K562 (cell line): Measurements from ENCODE around the gene GRXCR1. TPM values are rescaled to one million over a fixed set of nuclear protein-coding genes. Genes with fewer than 3 reads are reported as not detected.

ENCODE experiments used
- ATAC-seq: fragments of 200-7000 bp; cut with Tn5 transposase; 3 replicates; pipeline ENCODE4 v1.9.1; 2020; ENCODE audit warnings: moderate library complexity
- BruUV-seq: library from RNA; stranded (reverse); fragments of 400-500 nt; replicated peaks from 2 replicates; lab custom pipeline; 2021; lab: Mats Ljungman, UMichigan
- CTCF ChIA-PET: fragments of 300-600 bp; formaldehyde crosslinking; extraction: SDS; loops from one replicate; lab custom pipeline; 2021; ENCODE audit warnings: low intra/inter-chr PET ratio; lab: Yijun Ruan, JAX
- POLR2A ChIA-PET: fragments of 300-600, 350-650 bp; sonication (Branson Sonifier 250); formaldehyde crosslinking; extraction: SDS; loops from one replicate; lab custom pipeline; 2021; ENCODE audit warnings: antibody characterized with exemption, inconsistent platforms; lab: Yijun Ruan, JAX
- DNase-seq, 4 experiments: peaks; one replicate each; pipeline versions ENCODE4 v3.0.0 to v3.0.0-alpha.2; 2011 to 2018; ENCODE audit warnings: low spot score in 3 of 4, mixed read lengths in 3 of 4; ENCODE audit errors: extremely low read depth in 1 of 4
- FAIRE-seq: peaks from 2 replicates; lab custom pipeline; 2011; peaks lifted over from hg19 to GRCh38; lab: Jason Lieb, UNC
- H2AFZ ChIP-seq: 2 replicates; pipeline ENCODE4 v1.6.0; 2011; ENCODE audit warnings: low read depth, low read length, control low read depth, inconsistent platforms
- H3K27ac ChIP-seq: fragments of 200-600 bp; 3 replicates; pipeline ENCODE4 v1.8.0; 2011; ENCODE audit warnings: low read depth, mild to moderate bottlenecking, control low read depth, inconsistent platforms, low read length, moderate library complexity, mixed read lengths; ENCODE audit errors: extremely low read depth
- H3K27me3 ChIP-seq, 2 experiments: fragments of 300-600 bp in 1 of 2; 2 replicates in 1 of 2; 3 replicates in 1 of 2; pipeline versions ENCODE4 v1.6.0 to v1.8.0; 2011; ENCODE audit warnings: inconsistent platforms in 2 of 2, low read length in 2 of 2, mild to moderate bottlenecking in 1 of 2, mixed read lengths in 1 of 2, moderate library complexity in 1 of 2; ENCODE audit not compliant: control insufficient read depth in 2 of 2, insufficient read depth in 2 of 2
- H3K36me3 ChIP-seq: fragments of 300-600 bp; 3 replicates; pipeline ENCODE4 v1.8.0; 2011; ENCODE audit warnings: mild to moderate bottlenecking, low read length, inconsistent platforms; ENCODE audit not compliant: control insufficient read depth, insufficient read depth
- H3K4me1 ChIP-seq, 2 experiments: fragments of 200-600 bp in 1 of 2; replicated peaks in 1 of 2; 2 replicates in 1 of 2; 3 replicates in 1 of 2; pipeline versions ENCODE4 v1.5.1 to v1.8.0; 2011; ENCODE audit warnings: inconsistent platforms in 2 of 2, low read length in 2 of 2, mild to moderate bottlenecking in 1 of 2, mixed read lengths in 1 of 2, moderate library complexity in 1 of 2; ENCODE audit not compliant: control insufficient read depth in 2 of 2, insufficient read depth in 2 of 2
- H3K4me2 ChIP-seq: 2 replicates; pipeline ENCODE4 v1.6.1; 2011; ENCODE audit warnings: low read length, control low read depth, inconsistent platforms, mixed read lengths; ENCODE audit not compliant: insufficient read depth
- H3K4me3 ChIP-seq: fragments of 200-600 bp; sonication (generic), shearing (Covaris generic); 2 replicates; pipeline ENCODE4 v1.5.1; 2016; ENCODE audit warnings: control low read depth, inconsistent platforms
- H3K79me2 ChIP-seq: fragments of 200-600 bp; 3 replicates; pipeline ENCODE4 v1.8.0; 2011; ENCODE audit warnings: low read length, inconsistent platforms; ENCODE audit not compliant: control insufficient read depth, insufficient read depth
- H3K9ac ChIP-seq, 2 experiments: 2 replicates each; pipeline versions ENCODE4 v1.6.0 to v1.6.1; 2011; ENCODE audit warnings: low read depth in 2 of 2, low read length in 2 of 2, control low read depth in 1 of 2, inconsistent platforms in 1 of 2, mild to moderate bottlenecking in 1 of 2, mixed read lengths in 1 of 2; ENCODE audit not compliant: insufficient read depth in 1 of 2
- H3K9me1 ChIP-seq: one replicate; pipeline ENCODE4 v1.6.0; 2011; ENCODE audit warnings: inconsistent platforms, mild to moderate bottlenecking, low read length, moderate library complexity; ENCODE audit not compliant: control insufficient read depth, insufficient read depth
- H3K9me3 ChIP-seq: replicated peaks from 2 replicates; pipeline ENCODE4 v1.5.1; 2011; ENCODE audit warnings: low read depth, low read length, inconsistent platforms; ENCODE audit not compliant: control insufficient read depth, insufficient read depth
- H4K20me1 ChIP-seq: replicated peaks from 2 replicates; pipeline ENCODE4 v1.6.1; 2011; ENCODE audit warnings: low read length, inconsistent platforms, mixed read lengths; ENCODE audit not compliant: control insufficient read depth, insufficient read depth
- BHLHE40 ChIP-seq: IDR thresholded peaks from 2 replicates; pipeline ENCODE4 v1.6.1; 2011; ENCODE audit warnings: low read length, improper control_type of control experiment
- CHD1 ChIP-seq: fragments of 200-600 bp; sonication (generic); IDR thresholded peaks from one replicate; pipeline ENCODE4 v1.6.1; 2012; ENCODE audit warnings: mild to moderate bottlenecking, moderate library complexity, low read length, inconsistent platforms
- KHSRP ChIP-seq: fragments of 450-650 bp; IDR thresholded peaks from 2 replicates; pipeline ENCODE4 v1.6.1; 2017
- MLX ChIP-seq, 2 experiments: fragments of 450-650 bp in 1 of 2; sonication (generic) in 1 of 2; formaldehyde crosslinking; conservative IDR thresholded peaks; 2 replicates each; pipeline versions ENCODE4 v1.4.0 to v1.8.1; 2020 to 2022; ENCODE audit warnings: mild to moderate bottlenecking in 1 of 2, missing genetic modification reagents in 1 of 2
- MYC ChIP-seq, 2 experiments: fragments of 250-450 bp in 1 of 2; sonication (Bioruptor Pico) in 1 of 2; IDR thresholded peaks; 2 replicates each; pipeline versions ENCODE4 v1.5.1 to v1.6.1; 2012 to 2021; ENCODE audit warnings: low read depth in 2 of 2, borderline replicate concordance in 1 of 2, improper control_type of control experiment in 1 of 2, low read length in 1 of 2, mild to moderate bottlenecking in 1 of 2, moderate library complexity in 1 of 2
- NONO ChIP-seq, 2 experiments: fragments of 200-400 bp in 1 of 2; fragments of 450-650 bp in 1 of 2; formaldehyde crosslinking in 1 of 2; IDR thresholded peaks; 2 replicates each; pipeline ENCODE4 v1.6.1; 2017; ENCODE audit warnings: low read depth in 2 of 2, mild to moderate bottlenecking in 2 of 2, moderate library complexity in 2 of 2, low read length in 1 of 2
- NR2F6 ChIP-seq: fragments of 450-650 bp; formaldehyde crosslinking; IDR thresholded peaks from 2 replicates; pipeline ENCODE4 v1.4.0; 2020; ENCODE audit warnings: mild to moderate bottlenecking
- PYGO2 ChIP-seq: fragments of 450-650 bp; IDR thresholded peaks from 2 replicates; pipeline ENCODE4 v1.6.1; 2016; ENCODE audit warnings: mild to moderate bottlenecking, missing genetic modification characterization, moderate library complexity, missing compliant biosample characterization
- RBM22 ChIP-seq: fragments of 200-400 bp; formaldehyde crosslinking; IDR thresholded peaks from 2 replicates; pipeline ENCODE4 v1.6.1; 2018; ENCODE audit warnings: low read length, low read depth; ENCODE audit not compliant: poor library complexity, severe bottlenecking
- SIX5 ChIP-seq, 2 experiments: IDR thresholded peaks; 2 replicates each; pipeline ENCODE4 v1.6.1; 2011; ENCODE audit warnings: low read length in 2 of 2, borderline replicate concordance in 1 of 2, low read depth in 1 of 2, mild to moderate bottlenecking in 1 of 2, moderate library complexity in 1 of 2; ENCODE audit not compliant: insufficient read depth in 1 of 2
- SNIP1 ChIP-seq: fragments of 450-650 bp; IDR thresholded peaks from 2 replicates; pipeline ENCODE4 v1.7.1; 2017; ENCODE audit warnings: low read depth, mild to moderate bottlenecking
- SUPT5H ChIP-seq: fragments of 450-650 bp; IDR thresholded peaks from 2 replicates; pipeline ENCODE4 v1.6.1; 2016
- ZFP1 ChIP-seq: fragments of 450-650 bp; formaldehyde crosslinking; IDR thresholded peaks from 2 replicates; pipeline ENCODE4 v1.4.0; 2020; ENCODE audit warnings: mild to moderate bottlenecking, mixed read lengths
- ZKSCAN8 ChIP-seq: fragments of 200-800 bp; sonication (Bioruptor generic); IDR thresholded peaks from 2 replicates; pipeline ENCODE4 v1.6.1; 2016; ENCODE audit warnings: missing genetic modification characterization, missing compliant biosample characterization
- ZNF224 ChIP-seq: sonication (generic); formaldehyde crosslinking; IDR thresholded peaks from 2 replicates; pipeline ENCODE4 v1.8.0; 2022; ENCODE audit warnings: mild to moderate bottlenecking, missing genetic modification reagents
- ZNF354B ChIP-seq: fragments of 250-450 bp; sonication (Bioruptor Pico); IDR thresholded peaks from 2 replicates; pipeline ENCODE4 v1.4.0; 2020
- ZNF644 ChIP-seq: fragments of 200-800 bp; sonication (Bioruptor generic); IDR thresholded peaks from 2 replicates; pipeline ENCODE4 v1.6.1; 2016; ENCODE audit warnings: low read depth, missing genetic modification characterization, missing compliant biosample characterization
- ZNF668 ChIP-seq: fragments of 250-450 bp; sonication (Bioruptor Pico); IDR thresholded peaks from 2 replicates; pipeline ENCODE4 v1.8.0; 2022; ENCODE audit warnings: mild to moderate bottlenecking, inconsistent platforms
- WGBS: fragments of 100-300 bp; shearing (Covaris generic); methylation state at CpG from one replicate; pipeline ENCODE4 v1.1.6; 2016; ENCODE audit warnings: low coverage, mixed read lengths; ENCODE audit not compliant: insufficient coverage; ENCODE audit errors: missing lambda C conversion rate; 5-methylcytosine and 5-hydroxymethylcytosine counted together
- in situ Hi-C: fragments of 300-500 bp; cut with MboI; formaldehyde crosslinking; loops from 4 replicates; pipeline ENCODE4 v1.15.0; 2018; ENCODE audit warnings: inconsistent platforms, mixed read lengths
- intact Hi-C: fragments of 100-400 bp; cut with micrococcal nuclease; formaldehyde crosslinking; loops from 2 replicates; pipeline ENCODE4 v1.14.2; 2022
- polyA plus RNA-seq, 8 experiments: library from polyadenylated mRNA; depleted of rRNA in 4 of 8; stranded (reverse) in 5 of 8; unstranded in 3 of 8; fragments of >200 nt; fragmentation: Nextera tagmentation in 2 of 8; fragmentation: Illumina TruSeq in 1 of 8; extraction: Ambion mirVana in 2 of 8; extraction: Trizol in 1 of 8; gene quantifications; 2 replicates each; pipeline versions ENCODE4 v1.2.1 to v1.2.3, GENCODE V29; 2011 to 2014; ENCODE audit warnings: inconsistent platforms in 1 of 8, missing spikeins in 1 of 8
- total RNA-seq, 7 experiments: library from RNA; depleted of rRNA in 6 of 7; stranded (reverse); fragments of >200 nt in 6 of 7; fragmentation: Illumina TruSeq in 2 of 7; extraction: Trizol in 2 of 7; gene quantifications; 2 replicates each; pipeline versions ENCODE4 v1.2.1 to v1.2.3, GENCODE V29; 2011 to 2021; ENCODE audit warnings: low replicate concordance in 1 of 7

GRXCR1 gene
- total and polyA plus RNA-seq, 9 of the 15 experiments (the other 6 are each of a cell fraction or from before 2014, with no cell fraction given): not detected

DNA sequence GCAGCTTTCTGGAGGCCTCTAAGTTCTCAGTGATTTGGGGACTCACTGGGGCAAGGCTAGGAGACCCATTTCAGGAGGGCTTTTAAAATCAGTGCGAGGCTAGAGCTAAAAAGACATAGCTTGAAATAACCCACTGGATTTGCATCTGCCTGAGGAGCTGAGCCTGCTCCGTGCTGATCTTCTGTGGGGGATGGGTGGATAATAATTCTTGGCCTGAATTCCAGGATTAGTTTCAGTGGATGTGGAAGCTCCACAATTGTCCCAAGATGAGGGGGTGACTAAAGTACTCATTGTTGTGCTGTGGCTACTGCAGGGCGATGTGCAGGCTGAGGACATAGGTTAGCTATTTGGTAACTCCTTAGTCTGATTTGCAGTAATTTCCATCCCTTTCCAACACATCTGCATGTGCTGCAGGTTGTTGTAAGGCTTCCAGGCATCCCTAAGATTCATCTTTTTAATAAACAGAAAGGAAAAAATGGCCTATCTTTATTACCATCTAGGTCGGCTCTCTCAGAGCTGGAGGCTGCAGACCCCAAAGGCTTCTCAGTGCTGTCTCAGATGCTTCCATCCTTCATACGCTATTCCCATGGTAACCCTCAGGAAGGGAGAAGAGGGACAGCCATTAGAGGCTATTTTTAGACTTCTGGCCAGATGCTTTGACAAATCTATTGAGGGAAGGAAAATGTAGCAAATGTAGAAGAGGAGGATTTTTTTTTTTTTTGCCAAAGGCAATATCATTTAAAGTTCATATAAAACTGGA is 63.4 kb downstream of the GRXCR1 start:
- BruUV-seq: no TSS peak
- WGBS: 0% methylated on average over 5 of the region's 5 CpGs
- H3K4me3 ChIP-seq: no peak overlapping the region

GRCh38 chr4:42965326-42965725 is 72.8 kb downstream of the GRXCR1 start:
- Histone ChIP-seq H3K9me1 (no peaks in the 10 kb centered on the region), H3K79me2 (no peaks in the 10 kb centered on the region), H3K4me1 (no peaks in the 10 kb centered on the region), H3K4me2 (no peak overlapping the region), H3K36me3 (no peaks in the 10 kb centered on the region), H3K9ac (no peak overlapping the region), H3K27ac (no peak overlapping the region), H3K27me3 (no peaks in the 10 kb centered on the region), H3K9me3 (no peaks in the 10 kb centered on the region; the same call in 1 of the 2 replicates), H4K20me1 (no peaks in the 10 kb centered on the region), H2AFZ (no peak overlapping the region), H3K4me3 (no peak overlapping the region)
- no peak for DNase-seq
- FAIRE-seq: no peak
- intact Hi-C loops: no loop called here
- ChIA-PET POLR2A (no interaction called here), CTCF (no interaction called here)
- in situ Hi-C loops: no loop called here
- WGBS: 0% methylated on average over 2 of the region's 2 CpGs
- no TSS peak for BruUV-seq
- ATAC-seq: no peak
- TF ChIP-seq MYC (IDR thresholded peaks at IDR 0.05; ENCODE audit: low read depth, low read length) (no peak), MYC (CRISPR knock-in tag; IDR thresholded peaks at IDR 0.05; ENCODE audit: borderline replicate concordance, low read depth) (no peak), NONO (IDR thresholded peaks at IDR 0.05; ENCODE audit: low read depth in 2 of 2, low read length in 1 of 2) (no peak), NR2F6 (no peak), RBM22 (no peak), MLX (CRISPR knock-in tag; conservative IDR thresholded peaks at IDR 0.05) (no peak), SIX5 (IDR thresholded peaks at IDR 0.05; ENCODE audit: borderline replicate concordance in 1 of 2, insufficient read depth in 1 of 2, low read depth in 1 of 2, low read length in 2 of 2) (no peak), ZNF354B (no peak), ZNF668 (CRISPR knock-in tag) (no peak), ZNF644 (tag) (no peak), KHSRP (no peak), ZKSCAN8 (CRISPR knock-in tag) (no peak), SNIP1 (no peak), SUPT5H (no peak), ZFP1 (no peak), CHD1 (no peak)

More for the DNA sequence above, 63.4 kb downstream of the GRXCR1 start:
- Histone ChIP-seq H3K27me3 (no peaks in the 10 kb centered on the region), H3K4me2 (no peak overlapping the region), H3K9me3 (no peaks in the 10 kb centered on the region), H3K36me3 (no peaks in the 10 kb centered on the region), H3K79me2 (no peaks in the 10 kb centered on the region), H3K9ac (no peak overlapping the region), H3K27ac (no peak overlapping the region), H2AFZ (no peak overlapping the region), H4K20me1 (no peaks in the 10 kb centered on the region), H3K9me1 (no peaks in the 10 kb centered on the region), H3K4me1 (no peaks in the 10 kb centered on the region)
- in situ Hi-C loops: no loop called here
- DNase-seq: no peak
- POLR2A ChIA-PET: no interaction called here
- intact Hi-C loops: no loop called here
- CTCF ChIA-PET: no interaction called here
- no peak for ATAC-seq
- FAIRE-seq: no peak
- TF ChIP-seq PYGO2 (tag): no peak
- no peak for TF ChIP-seq ZNF224
- no peak for TF ChIP-seq BHLHE40
